T-helper 17 cell (primary cell): ENCODE results near the gene LMO1. TPM values are rescaled to one million over a fixed set of nuclear protein-coding genes. Genes with fewer than 3 reads are reported as not detected.
A peak's percentile ranks its signal among the peaks of the same experiment; 100 is the strongest.

Experiments
- ATAC-seq: fragments of 150-1000 bp; cut with Tn5 transposase; 2 replicates; pipeline ENCODE4 v1.10.0; 2021; ENCODE audit warnings: mild to moderate bottlenecking, moderate library complexity
- DNase-seq, 3 donors: peaks; one replicate each; pipeline versions ENCODE4 v3.0.0 to v3.0.0-alpha.2; 2020 to 2021
- H3K9me3 ChIP-seq: one replicate; pipeline ENCODE4 v1.7.0; 2013; ENCODE audit warnings: low read length, mild to moderate bottlenecking; ENCODE audit not compliant: control insufficient read depth, poor library complexity, severe bottlenecking
- H3K27ac Mint-ChIP-seq: one replicate; pipeline ENCODE4 v1.8.0; 2022; ENCODE audit warnings: mild to moderate bottlenecking, moderate library complexity, mixed read lengths
- H3K27me3 Mint-ChIP-seq: one replicate; pipeline ENCODE4 v1.8.0; 2022; ENCODE audit warnings: mixed read lengths
- H3K36me3 Mint-ChIP-seq: one replicate; pipeline ENCODE4 v1.8.0; 2022; ENCODE audit warnings: low read depth, mixed read lengths
- H3K4me1 Mint-ChIP-seq: one replicate; pipeline ENCODE4 v1.8.0; 2022; ENCODE audit warnings: mild to moderate bottlenecking, mixed read lengths
- H3K4me3 Mint-ChIP-seq: one replicate; pipeline ENCODE4 v1.8.0; 2022; ENCODE audit warnings: mild to moderate bottlenecking, moderate library complexity, mixed read lengths
- total RNA-seq, 4 donors: library from RNA in 2 of 4; stranded (reverse) in 2 of 4; gene quantifications; one replicate each; pipeline ENCODE4 v1.2.3 and lab custom pipeline; 2022 to 2026

Gene LMO1
- total RNA-seq, 2 donors from 2014 or later = not detected

DNA sequence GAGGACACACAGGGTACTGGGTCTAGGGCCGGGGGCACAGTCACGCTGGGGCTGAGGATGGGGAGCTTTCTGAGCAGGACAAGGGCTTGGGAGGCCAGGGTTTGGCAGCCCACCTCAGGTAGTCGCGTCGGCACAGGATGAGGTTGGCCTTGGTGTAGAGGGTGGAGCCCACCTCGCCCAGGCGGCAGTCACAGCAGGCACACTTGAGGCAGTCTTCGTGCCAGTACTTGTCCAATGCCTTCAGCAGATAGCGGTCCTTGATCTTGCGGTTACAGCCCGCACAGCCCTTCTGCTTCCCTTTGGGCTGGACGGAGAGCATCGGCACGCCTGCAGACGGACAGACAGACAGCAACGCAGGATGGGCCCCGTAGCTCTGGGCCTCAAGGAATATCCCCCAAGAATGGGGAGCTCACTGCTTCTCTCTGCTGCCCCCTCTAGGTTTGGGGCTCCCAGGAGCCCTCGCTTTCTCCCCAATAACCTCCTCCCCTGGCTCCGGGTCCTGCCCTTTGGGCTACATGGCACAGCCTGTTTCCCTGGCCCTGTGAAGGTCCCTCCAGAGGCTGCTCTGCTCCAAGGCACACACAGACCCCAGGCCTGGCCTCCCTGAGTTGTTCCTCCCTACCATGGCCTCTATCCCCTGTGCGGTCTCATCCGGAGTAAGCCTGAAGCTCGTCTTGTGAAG lies 33.4 kb downstream of the LMO1 start:
- no peaks in the 10 kb centered on the region for H3K9me3 ChIP-seq
- Mint-ChIP-seq H3K36me3 (no peaks in the 10 kb centered on the region), H3K4me3 (no peak overlapping the region), H3K27ac (no peak overlapping the region), H3K27me3 (peaks cover 6% of the 10 kb centered on the region), H3K4me1 (peaks cover 12% of the 10 kb centered on the region)
- no peak for ATAC-seq
- no peak for DNase-seq

DNA sequence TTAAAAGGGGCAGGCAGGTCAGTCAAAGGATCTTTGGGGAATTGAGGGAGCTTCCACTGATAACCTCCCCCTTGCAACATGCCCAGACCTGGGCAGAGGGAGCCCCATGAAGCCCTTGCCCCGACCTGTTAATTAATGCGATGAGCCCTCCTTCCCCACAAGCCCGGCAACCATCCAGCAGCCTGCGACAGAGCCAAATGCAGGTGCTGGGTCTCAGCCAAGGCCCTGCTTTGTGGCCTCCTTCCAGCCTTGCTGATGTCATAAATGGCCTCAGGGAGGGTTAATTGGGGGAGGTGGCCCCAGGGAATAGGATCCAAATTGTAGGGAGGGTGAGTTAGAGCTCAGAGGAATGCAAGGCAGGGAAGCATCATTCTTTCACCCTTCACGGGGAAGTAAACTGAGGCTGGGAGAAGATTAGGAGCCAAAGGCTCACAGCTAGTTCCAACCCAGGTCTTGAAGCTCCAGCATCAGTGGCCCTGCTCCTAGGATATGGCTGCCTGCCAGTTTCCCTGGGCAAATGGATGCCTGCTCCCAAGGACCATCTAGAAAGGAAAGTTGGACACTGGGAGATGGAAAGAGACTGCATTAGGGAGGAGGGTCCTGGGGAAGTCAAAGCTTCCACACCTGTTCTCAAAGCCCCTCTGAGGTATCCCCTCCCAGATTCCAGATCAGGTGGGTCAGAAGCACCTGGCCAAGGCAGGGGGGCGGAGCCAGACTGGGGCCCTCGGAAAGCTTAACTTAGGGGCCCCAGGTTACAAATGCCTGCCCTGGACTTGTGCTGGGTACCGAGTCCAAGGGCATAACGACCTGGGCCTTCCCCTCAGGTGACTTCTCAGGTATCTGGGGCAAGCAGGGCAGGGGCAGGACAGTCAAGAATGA lies 34.1 kb downstream of the LMO1 start:
- no peak overlapping the region for H3K27ac Mint-ChIP-seq
- peaks cover 6% of the 10 kb centered on the region for H3K4me1 Mint-ChIP-seq
- H3K36me3 Mint-ChIP-seq = no peaks in the 10 kb centered on the region
- H3K4me3 Mint-ChIP-seq = no peak overlapping the region
- ATAC-seq (no peak), DNase-seq (no peak)
- no peaks in the 10 kb centered on the region for H3K9me3 ChIP-seq
- H3K27me3 Mint-ChIP-seq = peaks cover 7% of the 10 kb centered on the region

DNA sequence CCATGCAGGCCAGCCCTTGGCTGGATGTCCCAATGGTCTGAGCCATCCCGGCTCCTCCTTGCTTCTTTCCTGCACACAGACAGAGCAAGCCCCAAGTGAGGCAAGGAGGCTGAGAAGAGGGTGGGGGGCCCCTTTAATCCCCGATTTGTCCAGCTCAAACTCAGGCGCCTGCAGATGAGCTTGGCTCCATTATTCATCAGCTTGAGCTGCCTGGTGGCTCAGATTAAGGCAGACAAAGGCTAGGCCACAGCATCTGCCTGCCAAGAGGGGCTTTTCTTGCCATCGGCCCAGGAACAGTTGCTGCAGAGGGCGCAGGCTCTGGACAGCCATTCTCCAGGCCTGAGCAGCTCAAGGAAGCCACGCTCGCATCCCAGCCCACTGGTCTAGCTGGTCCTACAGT lies 35.4 kb downstream of the LMO1 start:
- Mint-ChIP-seq H3K4me1 (peaks cover 5% of the 10 kb centered on the region), H3K27me3 (peaks cover 18% of the 10 kb centered on the region), H3K4me3 (no peak overlapping the region), H3K27ac (no peak overlapping the region), H3K36me3 (no peaks in the 10 kb centered on the region)
- ATAC-seq (no peak), DNase-seq (no peak)
- no peaks in the 10 kb centered on the region for H3K9me3 ChIP-seq

DNA sequence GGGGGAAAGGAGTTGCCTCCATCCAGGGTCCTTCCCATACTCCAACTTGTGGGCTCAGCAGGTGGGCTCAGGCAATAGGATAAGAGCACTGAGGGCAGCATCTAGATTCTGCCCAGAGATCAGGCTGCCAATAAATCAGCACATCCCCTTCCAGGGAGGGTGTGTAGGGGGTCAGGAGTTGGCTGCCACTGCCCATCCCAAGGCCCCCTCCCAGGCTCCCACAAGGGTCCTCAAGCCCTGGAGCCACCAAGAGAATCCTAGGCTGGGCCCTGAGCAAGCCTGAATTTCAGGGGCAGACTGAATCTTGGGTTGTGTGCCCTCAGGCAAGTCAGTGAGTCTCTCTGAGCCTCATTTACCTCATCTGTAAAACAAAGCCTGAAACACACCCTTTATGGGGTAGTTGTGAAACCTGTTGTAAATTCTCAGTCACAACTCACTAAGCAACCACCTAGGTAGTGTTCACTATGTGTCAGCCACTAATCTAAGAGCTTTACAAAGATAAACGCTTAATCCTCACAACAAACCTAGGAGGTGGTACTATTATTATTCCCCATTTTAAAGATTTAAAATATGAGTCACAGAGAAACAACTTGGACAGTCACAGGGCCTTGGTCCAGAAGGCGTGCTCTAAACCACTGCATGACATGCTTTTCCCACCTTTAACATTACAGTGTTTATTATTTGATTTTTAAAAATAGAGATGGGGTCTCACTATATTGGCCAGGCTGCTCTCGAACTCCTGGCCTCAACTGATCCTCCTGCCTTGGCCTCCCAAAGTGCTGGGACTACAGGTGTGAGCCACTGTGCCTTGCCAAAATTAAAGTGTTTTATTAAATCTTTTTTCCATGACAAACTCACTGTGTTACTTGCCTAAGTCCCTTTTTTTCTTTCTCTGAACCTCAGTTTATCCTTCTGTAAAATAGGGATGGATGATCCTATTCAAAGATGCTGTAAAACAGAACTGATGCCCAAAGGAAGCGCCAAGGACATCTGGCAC lies 36.2 kb downstream of the LMO1 start:
- peaks cover 5% of the 10 kb centered on the region for H3K4me1 Mint-ChIP-seq
- no peak overlapping the region for H3K4me3 Mint-ChIP-seq

DNA sequence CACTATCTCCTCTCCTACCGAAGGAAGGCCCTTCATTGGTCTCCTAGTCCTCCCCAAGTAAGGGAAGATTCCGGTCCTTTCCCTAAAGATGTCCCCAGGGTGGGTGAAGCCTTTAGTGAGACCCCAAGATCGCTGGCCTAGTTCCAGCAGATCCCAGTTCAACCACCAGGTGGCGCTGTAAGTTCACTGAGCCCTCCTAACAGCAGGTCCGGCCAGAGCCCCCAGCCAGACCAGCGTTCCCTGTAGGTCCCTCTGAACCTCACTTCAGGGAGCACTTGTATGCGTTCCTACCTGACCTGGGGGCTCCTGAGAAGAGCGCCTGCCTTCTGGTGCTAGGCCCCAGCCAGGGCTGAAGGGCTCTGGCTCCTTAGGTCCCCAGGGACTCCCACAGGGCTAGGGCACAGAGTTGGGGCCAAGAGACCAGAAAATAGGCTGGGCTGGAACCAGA lies 38.1 kb downstream of the LMO1 start:
- H3K36me3 Mint-ChIP-seq = no peaks in the 10 kb centered on the region
- peaks cover 17% of the 10 kb centered on the region for H3K27me3 Mint-ChIP-seq
- no peak overlapping the region for H3K27ac Mint-ChIP-seq
- ATAC-seq (peak; percentile 66), DNase-seq (peak; percentile 43 to 59 (median 51))
- peaks cover 5% of the 10 kb centered on the region for H3K4me1 Mint-ChIP-seq
- H3K9me3 ChIP-seq = no peaks in the 10 kb centered on the region
- H3K4me3 Mint-ChIP-seq = no peak overlapping the region

More for the DNA sequence above, 36.2 kb downstream of the LMO1 start:
- H3K27ac Mint-ChIP-seq = no peak overlapping the region
- no peak for DNase-seq
- H3K9me3 ChIP-seq = no peaks in the 10 kb centered on the region
- H3K36me3 Mint-ChIP-seq = no peaks in the 10 kb centered on the region
- ATAC-seq = no peak
- peaks cover 21% of the 10 kb centered on the region for H3K27me3 Mint-ChIP-seq

DNA sequence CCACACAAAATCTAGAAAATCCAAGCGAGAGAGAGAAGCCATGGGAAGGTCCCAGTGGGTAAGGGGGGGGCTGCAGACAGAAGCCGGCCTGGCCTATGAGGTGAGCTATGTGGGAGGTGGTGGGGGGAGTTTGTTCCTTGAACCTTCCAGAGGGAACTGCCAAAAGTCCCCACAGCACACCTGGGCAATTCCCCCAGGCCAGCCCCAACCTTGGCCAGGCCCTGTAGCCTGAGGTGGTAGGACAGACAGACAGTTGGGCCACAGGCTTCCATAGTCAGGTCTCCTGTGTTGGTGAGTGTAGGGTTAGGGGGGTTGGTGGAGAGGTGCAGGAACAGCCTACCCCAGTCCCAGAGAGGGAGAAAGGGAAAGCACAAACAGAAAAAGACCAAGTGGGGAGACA lies 39.0 kb downstream of the LMO1 start:
- no peak overlapping the region for H3K4me3 Mint-ChIP-seq
- ATAC-seq (no peak), DNase-seq (no peak)
- no peak overlapping the region for H3K27ac Mint-ChIP-seq
- H3K27me3 Mint-ChIP-seq = peaks cover 17% of the 10 kb centered on the region
- peaks cover 5% of the 10 kb centered on the region for H3K4me1 Mint-ChIP-seq
- H3K36me3 Mint-ChIP-seq = no peaks in the 10 kb centered on the region
- H3K9me3 ChIP-seq = no peaks in the 10 kb centered on the region

DNA sequence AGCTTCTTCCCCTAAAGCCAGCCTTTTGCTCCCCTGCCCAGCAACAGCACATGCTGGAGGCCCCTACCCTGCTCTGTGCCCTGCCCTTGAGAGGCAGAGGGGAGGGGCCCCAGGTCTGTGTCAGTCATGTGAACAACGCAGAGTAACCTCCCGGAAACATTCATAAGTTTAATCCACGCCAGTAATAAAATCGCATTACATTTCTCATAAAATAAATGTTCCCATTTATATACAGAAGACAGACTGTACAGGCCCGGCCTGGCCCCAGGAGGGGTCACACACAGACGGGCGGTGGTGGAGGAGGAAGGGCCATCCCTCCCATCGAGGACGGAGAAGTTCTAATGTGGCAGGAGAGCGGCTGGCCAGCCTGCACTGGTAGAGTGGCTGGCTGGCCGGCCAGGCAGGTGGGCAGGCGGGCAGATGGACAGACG lies 39.5 kb downstream of the LMO1 start:
- H3K4me1 Mint-ChIP-seq = peaks cover 5% of the 10 kb centered on the region
- H3K9me3 ChIP-seq = no peaks in the 10 kb centered on the region
- no peak for ATAC-seq

DNA sequence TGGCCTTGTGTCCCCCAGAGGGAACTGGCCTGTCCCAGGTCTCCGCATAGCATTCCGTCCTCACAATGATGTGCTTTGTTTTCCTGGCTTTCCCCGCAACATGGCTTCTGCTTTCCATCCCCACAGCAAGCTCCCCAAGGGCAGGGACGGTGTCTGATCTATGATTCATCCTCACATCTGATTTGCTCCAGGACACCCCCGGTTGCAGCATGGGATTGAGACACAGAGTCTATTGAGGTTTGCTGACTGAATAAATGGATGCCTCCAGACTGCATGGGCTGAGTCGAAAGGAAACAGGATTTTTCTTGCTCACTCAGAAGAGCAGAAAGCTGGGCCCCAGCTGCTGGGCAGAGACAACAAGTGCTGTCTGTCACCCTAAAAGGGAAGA lies 40.2 kb downstream of the LMO1 start:
- Mint-ChIP-seq H3K36me3 (no peaks in the 10 kb centered on the region), H3K4me3 (no peak overlapping the region), H3K27ac (no peak overlapping the region), H3K4me1 (peaks cover 5% of the 10 kb centered on the region), H3K27me3 (peaks cover 25% of the 10 kb centered on the region)
- ATAC-seq = no peak
- no peak for DNase-seq
- no peaks in the 10 kb centered on the region for H3K9me3 ChIP-seq

More for the DNA sequence above, 39.5 kb downstream of the LMO1 start:
- H3K27ac Mint-ChIP-seq = no peak overlapping the region
- peaks cover 19% of the 10 kb centered on the region for H3K27me3 Mint-ChIP-seq
- H3K4me3 Mint-ChIP-seq = no peak overlapping the region
- no peak for DNase-seq
- no peaks in the 10 kb centered on the region for H3K36me3 Mint-ChIP-seq

DNA sequence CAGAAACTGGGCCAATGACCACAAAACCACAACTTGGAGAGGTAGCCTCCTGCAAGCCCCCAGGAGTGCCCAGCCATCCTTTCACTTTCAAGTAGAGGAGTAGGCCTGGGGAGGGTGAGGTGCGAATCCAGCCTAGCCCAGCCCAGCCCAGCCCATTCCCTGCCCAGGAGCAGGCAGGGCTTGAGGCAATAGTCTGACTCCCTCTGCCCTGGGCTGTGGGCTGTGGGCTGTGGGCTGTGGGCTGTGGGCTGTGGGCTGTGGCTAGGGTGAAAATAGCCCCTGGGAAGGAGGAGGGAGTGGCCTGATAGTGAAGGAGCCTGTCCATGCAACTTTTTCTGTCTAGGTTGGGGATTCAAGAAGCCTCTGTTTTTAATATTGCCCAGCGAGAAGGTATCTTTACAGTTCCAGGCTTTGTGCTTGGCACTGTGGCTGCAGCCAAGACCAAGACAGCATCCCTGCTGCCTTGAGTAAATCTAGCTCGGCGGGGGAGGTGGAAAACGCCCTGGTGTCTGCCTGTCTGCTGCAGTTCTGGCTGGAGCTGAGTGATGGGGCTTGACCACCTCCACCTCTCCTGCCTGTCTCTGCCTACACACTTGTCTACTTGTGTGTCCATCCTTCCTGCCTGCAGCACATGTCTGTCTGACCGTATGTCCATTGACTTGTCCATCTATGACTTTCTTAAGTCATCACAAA lies 40.7 kb downstream of the LMO1 start:
- no peak for ATAC-seq
- no peak overlapping the region for H3K4me3 Mint-ChIP-seq

DNA sequence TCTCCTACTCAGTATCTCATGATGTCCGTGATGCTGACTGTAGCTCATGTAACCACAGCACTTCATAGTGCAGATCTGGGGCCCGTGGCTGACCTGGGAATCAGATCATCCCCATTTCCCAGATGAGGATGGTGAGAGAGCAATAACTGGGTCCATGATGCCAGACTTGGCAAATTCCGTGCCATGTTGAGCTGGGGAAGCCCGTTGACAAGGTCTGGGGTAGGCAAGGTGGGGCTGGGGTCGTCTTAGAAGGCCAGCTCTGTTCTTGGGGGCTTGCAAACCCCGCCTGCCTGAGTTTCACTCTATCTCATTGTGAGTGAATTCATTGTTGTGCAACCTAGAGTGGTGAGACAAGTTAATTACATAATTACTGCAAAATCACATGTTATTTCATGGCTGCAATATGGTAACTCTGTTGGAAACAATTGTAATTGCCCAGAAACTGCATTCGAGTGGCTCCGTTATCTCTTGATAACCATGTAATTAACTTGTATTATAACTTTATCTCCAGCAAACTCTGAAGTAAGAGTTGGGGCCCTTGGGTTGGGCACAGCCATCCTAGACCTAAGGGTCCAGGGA lies 41.7 kb downstream of the LMO1 start:
- Mint-ChIP-seq H3K27me3 (peaks cover 25% of the 10 kb centered on the region), H3K36me3 (no peaks in the 10 kb centered on the region), H3K4me3 (no peak overlapping the region), H3K4me1 (peaks cover 5% of the 10 kb centered on the region), H3K27ac (no peak overlapping the region)
- DNase-seq (no peak), ATAC-seq (no peak)
- H3K9me3 ChIP-seq = no peaks in the 10 kb centered on the region

More for the DNA sequence above, 40.7 kb downstream of the LMO1 start:
- no peaks in the 10 kb centered on the region for H3K9me3 ChIP-seq
- Mint-ChIP-seq H3K4me1 (peaks cover 5% of the 10 kb centered on the region), H3K36me3 (no peaks in the 10 kb centered on the region), H3K27ac (no peak overlapping the region), H3K27me3 (peaks cover 25% of the 10 kb centered on the region)
- DNase-seq = no peak

DNA sequence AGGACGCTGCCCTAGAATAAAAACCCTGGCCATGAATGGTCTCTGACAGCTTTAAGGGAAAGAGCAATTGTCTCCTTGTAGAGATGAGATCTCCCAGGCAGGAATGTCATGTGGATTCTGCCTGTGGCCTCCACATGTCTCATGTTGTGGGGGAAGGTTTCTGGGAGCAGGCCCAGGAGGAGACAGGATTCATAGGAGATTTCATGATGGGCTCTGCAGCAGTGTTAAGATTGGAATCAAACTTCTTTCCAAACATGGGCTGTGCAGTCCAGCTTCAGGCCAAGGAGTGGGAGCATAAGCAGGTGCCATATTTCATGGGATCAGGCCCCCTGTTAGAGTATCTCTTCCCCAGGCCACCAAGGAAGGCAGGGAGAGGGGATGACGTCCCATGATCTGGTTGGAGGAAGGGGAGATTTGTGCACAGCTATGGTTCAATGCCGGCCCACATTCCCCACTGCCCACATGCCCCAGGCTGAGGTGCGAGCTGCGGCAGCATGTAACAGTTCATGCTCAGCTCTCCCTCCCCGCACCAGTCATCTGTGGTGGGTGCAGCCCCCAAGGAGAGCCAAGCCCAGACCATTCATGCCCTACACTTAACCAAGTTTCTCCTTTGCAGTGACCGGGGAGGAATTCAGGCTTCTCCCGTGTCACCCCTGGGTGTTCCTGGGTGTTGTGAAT lies 42.5 kb downstream of the LMO1 start:
- H3K9me3 ChIP-seq = no peaks in the 10 kb centered on the region
- peaks cover 5% of the 10 kb centered on the region for H3K4me1 Mint-ChIP-seq
- H3K4me3 Mint-ChIP-seq = no peak overlapping the region
- ATAC-seq (no peak), DNase-seq (no peak)
- peaks cover 25% of the 10 kb centered on the region for H3K27me3 Mint-ChIP-seq
- no peaks in the 10 kb centered on the region for H3K36me3 Mint-ChIP-seq
- H3K27ac Mint-ChIP-seq = no peak overlapping the region
